HEK293T (cell line): ENCODE data around the gene ATR.
"Not testable (repeated sequence)": the region's sequence is repeated elsewhere in the genome, so short reads cannot be mapped to it uniquely, and the experiment has no call there.

ENCODE experiments used
- CTCF ChIA-PET: fragments of 350-600 bp; formaldehyde crosslinking; extraction: SDS; loops from one replicate; lab custom pipeline; 2021; ENCODE audit warnings: antibody characterized with exemption, inconsistent platforms; lab: Yijun Ruan, JAX
- POLR2A ChIA-PET: fragments of 350-600 bp; formaldehyde crosslinking; extraction: SDS; loops from one replicate; lab custom pipeline; 2020; ENCODE audit warnings: antibody characterized with exemption, inconsistent platforms; lab: Yijun Ruan, JAX
- DNase-seq: peaks from one replicate; pipeline ENCODE4 v3.0.0; 2012; ENCODE audit warnings: mixed read lengths; ENCODE audit errors: extremely low spot score
- ARNT ChIP-seq: fragments of 450-650 bp; IDR thresholded peaks from 2 replicates; pipeline ENCODE4 v1.6.1; 2017; ENCODE audit warnings: mild to moderate bottlenecking
- BHLHE40 ChIP-seq: fragments of 450-650 bp; IDR thresholded peaks from 2 replicates; pipeline ENCODE4 v1.6.1; 2016; ENCODE audit warnings: mild to moderate bottlenecking, moderate library complexity, borderline replicate concordance
- CTBP1 ChIP-seq: fragments of 450-650 bp; IDR thresholded peaks from 2 replicates; pipeline ENCODE4 v1.6.1; 2016; ENCODE audit warnings: borderline replicate concordance
- ELF4 ChIP-seq: fragments of 450-650 bp; IDR thresholded peaks from 2 replicates; pipeline ENCODE4 v1.6.1; 2017; ENCODE audit warnings: antibody characterized with exemption
- FOXA1 ChIP-seq: fragments of 450-650 bp; IDR thresholded peaks from 2 replicates; pipeline ENCODE4 v1.6.1; 2016; ENCODE audit warnings: mild to moderate bottlenecking
- FOXK2 ChIP-seq: fragments of 450-650 bp; IDR thresholded peaks from 2 replicates; pipeline ENCODE4 v1.6.1; 2016; ENCODE audit warnings: mild to moderate bottlenecking
- FOXM1 ChIP-seq: fragments of 450-650 bp; IDR thresholded peaks from 2 replicates; pipeline ENCODE4 v1.6.1; 2017; ENCODE audit warnings: mild to moderate bottlenecking, borderline replicate concordance
- HDGF ChIP-seq: fragments of 450-650 bp; IDR thresholded peaks from 2 replicates; pipeline ENCODE4 v1.6.1; 2017; ENCODE audit warnings: antibody characterized with exemption, borderline replicate concordance
- L3MBTL2 ChIP-seq: fragments of 450-650 bp; conservative IDR thresholded peaks from 2 replicates; pipeline ENCODE4 v1.6.1; 2016; ENCODE audit warnings: mild to moderate bottlenecking
- LEF1 ChIP-seq: fragments of 450-650 bp; IDR thresholded peaks from 2 replicates; pipeline ENCODE4 v1.6.1; 2017; ENCODE audit warnings: mild to moderate bottlenecking, borderline replicate concordance
- NFRKB ChIP-seq: fragments of 450-650 bp; IDR thresholded peaks from 2 replicates; pipeline ENCODE4 v1.6.1; 2016; ENCODE audit warnings: mild to moderate bottlenecking, moderate library complexity
- PKNOX1 ChIP-seq: fragments of 450-650 bp; IDR thresholded peaks from 2 replicates; pipeline ENCODE4 v1.6.1; 2016
- SP1 ChIP-seq: fragments of 450-650 bp; IDR thresholded peaks from 2 replicates; pipeline ENCODE4 v1.6.1; 2017
- SUZ12 ChIP-seq: fragments of 450-650 bp; IDR thresholded peaks from 2 replicates; pipeline ENCODE4 v1.6.1; 2016; ENCODE audit warnings: mild to moderate bottlenecking
- TARDBP ChIP-seq: fragments of 450-650 bp; IDR thresholded peaks from 2 replicates; pipeline ENCODE4 v1.6.1; 2016
- ZNF384 ChIP-seq: fragments of 450-650 bp; IDR thresholded peaks from 2 replicates; pipeline ENCODE4 v1.6.1; 2016

ATR gene

DNA sequence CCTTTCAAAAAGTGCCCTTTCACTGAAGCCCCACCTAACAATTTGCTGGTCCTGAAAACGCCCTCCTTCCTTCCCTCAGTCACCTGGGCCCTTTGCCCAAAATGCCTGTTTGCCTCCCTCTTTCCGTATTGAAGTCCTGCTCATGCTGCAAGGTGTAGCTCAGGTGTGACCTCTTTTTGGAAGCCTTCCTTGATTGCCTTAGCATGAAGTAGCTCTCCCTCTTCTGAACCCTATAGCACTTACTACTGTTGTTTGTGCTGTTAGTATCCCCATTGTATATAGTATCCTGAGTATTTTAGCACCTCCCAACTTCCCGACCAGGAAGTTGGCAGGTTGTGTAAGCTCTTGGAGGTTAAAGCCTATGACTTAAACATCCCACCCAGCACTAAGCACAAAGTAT lies 19.4 kb upstream of the ATR start:
- no peak for TF ChIP-seq PKNOX1
- TF ChIP-seq FOXK2, result no peak
- no peak for TF ChIP-seq FOXA1
- no peak for TF ChIP-seq LEF1
- no peak for TF ChIP-seq HDGF
- no peak for TF ChIP-seq SP1
- no peak for TF ChIP-seq ARNT
- TF ChIP-seq L3MBTL2, result no peak
- TF ChIP-seq CTBP1, result no peak
- TF ChIP-seq NFRKB, result no peak
- TF ChIP-seq FOXM1, result no peak
- no peak for TF ChIP-seq ZNF384
- no peak for TF ChIP-seq SUZ12
- DNase-seq, result no peak
- POLR2A ChIA-PET, result interaction anchor here (1.0 to 1.5 kb wide), 3 partner anchors 12 to 126 kb away, joined by 4 to 6 read pairs (median 5); partner anchors contain the start of gene TRPC1
- CTCF ChIA-PET, result interaction anchor here (0.5 kb wide), 1 partner anchor 160 kb away, joined by 3 read pairs; no protein-coding TSS in a partner anchor

DNA sequence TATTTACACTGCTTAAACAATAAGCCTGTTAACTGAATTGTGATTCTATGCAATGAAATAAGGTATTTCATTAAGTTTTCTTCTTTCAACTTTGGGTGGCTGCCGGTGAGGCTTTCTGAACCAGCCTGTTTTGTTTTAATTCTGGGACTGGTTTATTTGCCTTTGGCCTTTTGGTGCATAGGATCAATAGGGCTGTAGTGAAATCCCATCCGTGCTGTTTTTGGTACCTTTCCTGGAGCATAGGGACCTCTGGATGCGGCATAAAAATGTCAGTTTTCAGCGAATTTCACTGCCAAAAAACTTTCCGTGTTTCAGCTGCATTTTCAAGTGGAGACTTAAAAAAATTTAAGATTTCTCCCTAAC lies 18.2 kb upstream of the ATR start:
- CTCF ChIA-PET, result no interaction called here
- POLR2A ChIA-PET, result interaction anchor here (0.6 to 1.4 kb wide), 3 partner anchors 9 to 18 kb away, joined by 3 to 6 read pairs (median 4); partner anchors contain the start of gene ATR
- no peak for DNase-seq

DNA sequence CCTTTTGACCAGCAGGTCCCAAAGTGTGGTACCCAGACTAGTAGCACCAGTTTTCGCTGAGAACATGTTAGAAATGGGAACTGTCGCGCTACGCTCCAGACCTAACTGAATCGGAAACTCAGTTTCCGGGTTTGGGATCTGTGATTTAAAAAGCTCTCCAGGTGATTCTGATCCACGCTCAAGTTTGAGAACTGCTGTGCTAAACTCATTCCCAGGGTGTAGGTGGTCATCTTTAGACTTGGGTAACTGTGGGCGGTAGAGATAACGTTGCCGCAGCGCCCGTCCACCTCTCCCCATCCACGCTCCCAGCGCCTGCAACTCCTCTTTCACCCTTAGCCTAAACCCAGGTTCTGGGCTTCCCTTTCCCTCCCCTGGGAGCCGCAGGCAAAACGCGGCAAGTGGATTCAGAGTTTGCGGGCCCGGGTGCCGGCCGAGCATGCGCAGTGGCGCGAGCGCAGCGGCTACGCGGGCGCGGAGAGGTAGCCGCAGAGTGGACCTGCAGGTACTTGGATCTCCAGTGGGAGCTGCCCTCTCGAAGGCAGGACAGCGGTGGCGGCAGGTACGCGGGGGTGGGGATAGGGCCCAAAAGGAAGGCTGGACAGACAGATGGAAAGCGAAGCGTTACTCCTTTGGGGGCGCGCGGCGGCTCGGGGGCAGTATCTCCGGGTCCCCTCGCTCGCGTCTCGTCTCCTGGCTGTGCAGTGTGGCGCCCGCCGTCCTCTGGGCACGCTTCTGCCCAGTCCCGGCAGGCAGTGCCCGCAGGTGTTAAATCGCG lies 17.6 kb upstream of the ATR start, which contains the start of gene PLS1:
Gene PLS1 (plus strand): TSS at position 443 of the 775 bp plus-strand sequence. CDS start 67,845 bp downstream, outside the sequence.
- TF ChIP-seq TARDBP, result peak; percentile 50; the same call in 1 of the 2 replicates
- peak; percentile 46; the same call in 1 of the 2 replicates for TF ChIP-seq FOXM1
- no peak for TF ChIP-seq PKNOX1
- TF ChIP-seq ZNF384, result no peak
- TF ChIP-seq HDGF, result no peak
- TF ChIP-seq BHLHE40, result no peak
- TF ChIP-seq L3MBTL2, result peak; percentile 53; the same call in 1 of the 2 replicates
- TF ChIP-seq CTBP1, result peak; percentile 81
- no peak for TF ChIP-seq ARNT
- no peak for TF ChIP-seq FOXA1
- no peak for TF ChIP-seq SUZ12
- TF ChIP-seq LEF1, result no peak
- peak; percentile 66 for TF ChIP-seq ELF4
- no peak for TF ChIP-seq FOXK2
- ChIA-PET CTCF (no interaction called here), POLR2A (interaction anchor here (0.6 to 1.4 kb wide), 5 partner anchors 9 to 19 kb away, joined by 3 to 6 read pairs (median 3); partner anchors contain the start of gene ATR)
- peak; percentile 95 for DNase-seq

More for the DNA sequence above, 18.2 kb upstream of the ATR start:
- TF ChIP-seq L3MBTL2, result no peak

GRCh38 chr3:142595581-142595950 lies 17.0 kb upstream of the ATR start:
- CTCF ChIA-PET, result no interaction called here
- POLR2A ChIA-PET, result interaction anchor here (1.2 to 1.4 kb wide), 3 partner anchors 8 to 17 kb away, joined by 3 to 6 read pairs (median 3); partner anchors contain the start of gene ATR
- no peak for DNase-seq
- TF ChIP-seq NFRKB (no peak), ARNT (no peak), FOXK2 (no peak), FOXM1 (no peak), L3MBTL2 (no peak), LEF1 (no peak), BHLHE40 (no peak), TARDBP (no peak), FOXA1 (no peak), SUZ12 (no peak), ELF4 (no peak)

DNA sequence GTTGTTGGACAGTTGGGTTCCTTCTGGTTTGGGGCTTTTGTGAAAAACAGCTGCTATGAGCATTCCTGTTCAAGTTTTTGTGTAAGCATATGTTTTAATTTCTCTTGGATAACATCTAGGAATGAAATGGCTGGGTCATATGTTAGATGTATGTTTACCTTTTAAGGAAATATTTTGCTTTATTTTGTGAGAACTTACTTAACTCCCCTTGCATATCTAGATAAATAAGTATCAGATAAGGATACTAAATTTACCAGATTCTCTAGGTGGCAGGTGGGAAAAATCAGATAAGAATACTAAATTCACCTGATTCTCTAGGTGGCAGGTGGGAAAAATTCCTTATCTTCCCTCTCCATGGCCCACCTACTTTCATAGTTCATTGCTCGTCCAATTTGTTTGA lies 16.6 kb upstream of the ATR start:
- ChIA-PET POLR2A (interaction anchor here (1.2 kb wide), 1 partner anchor 17 kb away, joined by 3 read pairs; the partner anchor contains the start of gene ATR), CTCF (no interaction called here)
- no peak for DNase-seq
- no peak for TF ChIP-seq ELF4
- no peak for TF ChIP-seq SP1

GRCh38 chr3:142592268-142592667 lies 13.7 kb upstream of the ATR start:
- POLR2A ChIA-PET, DNase-seq: not testable (repeated sequence)
- CTCF ChIA-PET, result interaction anchor here (0.7 kb wide), 1 partner anchor 64 kb away, joined by 3 read pairs; no protein-coding TSS in a partner anchor

- ChIA-PET CTCF (no interaction called here), POLR2A (no interaction called here)
- no peak for DNase-seq
- TF ChIP-seq L3MBTL2 (no peak), PKNOX1 (no peak), HDGF (no peak), TARDBP (no peak), ARNT (no peak), ZNF384 (no peak), FOXK2 (no peak), LEF1 (no peak), ELF4 (no peak), NFRKB (no peak), SP1 (no peak), CTBP1 (no peak), FOXA1 (no peak), FOXM1 (no peak), BHLHE40 (no peak), SUZ12 (no peak)
These were observed 10.2 kb upstream of the ATR start for GRCh38 chr3:142588703-142589102.
